Upper lobe of left lung (tissue), 4 donors: Measurements from ENCODE around the gene NCOA4.

Experiments
- CTCF ChIP-seq, 6 experiments: fragments of 450-650 bp in 4 of 6; fragments of 200-600 bp in 2 of 6; sonication (generic) in 2 of 6; IDR thresholded peaks; one replicate each; pipeline ENCODE4 v1.5.1; 2016 to 2019; ENCODE audit warnings: antibody characterized with exemption in 6 of 6
- EP300 ChIP-seq, 4 donors: sonication (generic); formaldehyde crosslinking; IDR thresholded peaks; one replicate each; pipeline ENCODE4 v1.5.1; 2017; ENCODE audit warnings: antibody characterized with exemption in 4 of 4, control low read depth in 2 of 4
- POLR2A ChIP-seq, 4 donors: fragments of 450-650 bp; IDR thresholded peaks; one replicate each; pipeline ENCODE4 v1.5.1; 2016 to 2017; ENCODE audit warnings: antibody characterized with exemption in 4 of 4, mild to moderate bottlenecking in 2 of 4
- POLR2AphosphoS5 ChIP-seq, 2 donors: sonication (generic); formaldehyde crosslinking; IDR thresholded peaks; one replicate each; pipeline ENCODE4 v1.5.1; 2017; ENCODE audit warnings: antibody characterized with exemption in 2 of 2

GRCh38 chr10:46053534-46054434, 23.4 kb upstream of the NCOA4 start:
- no peak for TF ChIP-seq CTCF (IDR thresholded peaks at IDR 0.05)
- TF ChIP-seq POLR2AphosphoS5 (IDR thresholded peaks at IDR 0.05): no peak
- no peak for TF ChIP-seq POLR2A (IDR thresholded peaks at IDR 0.05)
- no peak for TF ChIP-seq EP300 (IDR thresholded peaks at IDR 0.05)
